GM19397 (cell line): ENCODE measurements around the gene HMBS.
"Not testable (repeated sequence)": the region's sequence is repeated elsewhere in the genome, so short reads cannot be mapped to it uniquely, and the experiment has no call there.

Experiments
- ATAC-seq: cut with Tn5 transposase; IDR thresholded peaks from one replicate; pipeline ENCODE4 v1.9.1; 2021; ENCODE audit warnings: mild to moderate bottlenecking, moderate library complexity; ENCODE audit not compliant: unreplicated experiment

The HMBS gene

GRCh38 chr11:119084663-119085436, at the start of gene HMBS:
TSS of gene HMBS (plus strand) at chr11:119084881. CDS start at chr11:119085034, 153 bp downstream.
- ATAC-seq = peak; percentile 92

- ATAC-seq = no peak
Observed at GRCh38 chr11:119038884-119039283, 45.8 kb upstream of the HMBS start.

GRCh38 chr11:119039471-119039870, 45.2 kb upstream of the HMBS start:
- ATAC-seq = not testable (repeated sequence)

GRCh38 chr11:119041821-119042514, 42.7 kb upstream of the HMBS start:
- ATAC-seq = no peak

GRCh38 chr11:119042927-119043326, 41.8 kb upstream of the HMBS start:
- ATAC-seq = no peak

- ATAC-seq = no peak
Observed at GRCh38 chr11:119044708-119045107, 40.0 kb upstream of the HMBS start.

- ATAC-seq = no peak
Observed at GRCh38 chr11:119046489-119046888, 38.2 kb upstream of the HMBS start.

- ATAC-seq = no peak
Observed at GRCh38 chr11:119047205-119047604, 37.5 kb upstream of the HMBS start.

GRCh38 chr11:119048644-119049043, 36.0 kb upstream of the HMBS start:
- no peak for ATAC-seq

- no peak for ATAC-seq
Observed at GRCh38 chr11:119049081-119049480, 35.6 kb upstream of the HMBS start.

GRCh38 chr11:119051440-119052162, 33.1 kb upstream of the HMBS start:
- peak; percentile 46 for ATAC-seq

GRCh38 chr11:119052163-119052814, 32.4 kb upstream of the HMBS start:
- no peak for ATAC-seq

- ATAC-seq = no peak
Observed at GRCh38 chr11:119054418-119054817, 30.3 kb upstream of the HMBS start.

- ATAC-seq = no peak
Observed at GRCh38 chr11:119055901-119056300, 28.8 kb upstream of the HMBS start.

GRCh38 chr11:119056421-119056999, 28.2 kb upstream of the HMBS start:
- ATAC-seq = peak; percentile 11

GRCh38 chr11:119057000-119057769, 27.5 kb upstream of the HMBS start, which contains the start of gene HYOU1:
TSS of gene HYOU1 (minus strand) at chr11:119057205. CDS start at chr11:119056160, 1,045 bp downstream.
- ATAC-seq = peak; percentile 91

- not testable (repeated sequence) for ATAC-seq
Observed at GRCh38 chr11:119059128-119059527, 25.6 kb upstream of the HMBS start.

GRCh38 chr11:119061256-119061655, 23.4 kb upstream of the HMBS start:
- no peak for ATAC-seq

- no peak for ATAC-seq
Observed at GRCh38 chr11:119062779-119063178, 21.9 kb upstream of the HMBS start.

GRCh38 chr11:119065369-119065768, 19.3 kb upstream of the HMBS start:
- ATAC-seq = no peak
